GM21367 (cell line): ENCODE measurements around the gene RHBG.

ENCODE experiments used
- ATAC-seq: cut with Tn5 transposase; IDR thresholded peaks from one replicate; pipeline ENCODE4 v1.9.1; 2021; ENCODE audit not compliant: unreplicated experiment

Gene RHBG

GRCh38 chr1:156385534-156386031 lies 16.6 kb downstream of the RHBG start:
- no peak for ATAC-seq

- no peak for ATAC-seq
Measured at GRCh38 chr1:156386134-156386901, 17.3 kb downstream of the RHBG start.

- ATAC-seq, result no peak
Measured at GRCh38 chr1:156386949-156387869, 18.2 kb downstream of the RHBG start.

- ATAC-seq, result no peak
Measured at GRCh38 chr1:156387870-156388173, 18.8 kb downstream of the RHBG start.

GRCh38 chr1:156388174-156389137 lies 19.4 kb downstream of the RHBG start:
- no peak for ATAC-seq

GRCh38 chr1:156389311-156389710 lies 20.3 kb downstream of the RHBG start:
- no peak for ATAC-seq

- no peak for ATAC-seq
Measured at GRCh38 chr1:156390469-156391365, 21.7 kb downstream of the RHBG start.

- no peak for ATAC-seq
Measured at GRCh38 chr1:156391366-156391677, 22.3 kb downstream of the RHBG start.

GRCh38 chr1:156391701-156392100 lies 22.7 kb downstream of the RHBG start:
- ATAC-seq, result no peak

GRCh38 chr1:156392452-156392853 lies 23.4 kb downstream of the RHBG start:
- no peak for ATAC-seq

GRCh38 chr1:156393095-156393494 lies 24.1 kb downstream of the RHBG start:
- ATAC-seq, result no peak

- no peak for ATAC-seq
Measured at GRCh38 chr1:156394082-156394481, 25.1 kb downstream of the RHBG start.

GRCh38 chr1:156394835-156395461 lies 25.9 kb downstream of the RHBG start:
- ATAC-seq, result no peak

- no peak for ATAC-seq
Measured at GRCh38 chr1:156399355-156400125, 30.5 kb downstream of the RHBG start.

- no peak for ATAC-seq
Measured at GRCh38 chr1:156400191-156400935, 31.4 kb downstream of the RHBG start.

- ATAC-seq, result no peak
Measured at GRCh38 chr1:156401041-156401574, 32.1 kb downstream of the RHBG start.

GRCh38 chr1:156401681-156402081 lies 32.7 kb downstream of the RHBG start:
- ATAC-seq, result no peak
